OCI-LY3 (cell line): ENCODE results near the gene NACAD.

Experiments used
- H2AFZ ChIP-seq: fragments of 200-600, 300-600 bp; shearing (Covaris generic); 2 replicates; pipeline ENCODE4 v1.6.0; 2014; ENCODE audit warnings: antibody characterized with exemption, low read depth, low read length
- H3K27ac ChIP-seq: fragments of 200-600, 300-600 bp; sonication (generic); 2 replicates; pipeline ENCODE4 v1.5.1; 2014; ENCODE audit warnings: mild to moderate bottlenecking, low read length, moderate library complexity, mixed read lengths
- H3K27me3 ChIP-seq: fragments of 200-600, 300-600 bp; sonication (generic); 2 replicates; pipeline ENCODE4 v1.6.1; 2014; ENCODE audit warnings: low read depth, low read length, mixed read lengths
- H3K36me3 ChIP-seq: fragments of 200-600, 300-600 bp; sonication (generic); replicated peaks from 2 replicates; pipeline ENCODE3; 2014; ENCODE audit warnings: low read depth, low read length, mixed read lengths
- H3K4me1 ChIP-seq: fragments of 300-600, 200-600 bp; sonication (generic); 2 replicates; pipeline ENCODE4 v1.6.1; 2014; ENCODE audit warnings: low read length, mixed read lengths
- H3K4me2 ChIP-seq: fragments of 200-600, 300-600 bp; sonication (generic); 2 replicates; pipeline ENCODE4 v1.6.1; 2014; ENCODE audit warnings: low read length, mixed read lengths
- H3K4me3 ChIP-seq: fragments of 300-600, 200-600 bp; sonication (generic); 2 replicates; pipeline ENCODE4 v1.5.1; 2014; ENCODE audit warnings: antibody characterized with exemption, mild to moderate bottlenecking, low read length, moderate library complexity
- H3K79me2 ChIP-seq: fragments of 300-600, 200-600 bp; shearing (Covaris generic); 2 replicates; pipeline ENCODE4 v1.6.1; 2014; ENCODE audit warnings: mild to moderate bottlenecking, low read length, mixed read lengths
- H3K9ac ChIP-seq: fragments of 300-600, 200-600 bp; shearing (Covaris generic); 2 replicates; pipeline ENCODE4 v1.6.0; 2014; ENCODE audit warnings: mild to moderate bottlenecking, low read length, moderate library complexity
- H3K9me3 ChIP-seq: fragments of 200-600, 300-600 bp; shearing (Covaris generic); 2 replicates; pipeline ENCODE4 v1.6.1; 2014; ENCODE audit warnings: low read length, mixed read lengths; ENCODE audit not compliant: insufficient read depth
- H4K20me1 ChIP-seq: fragments of 200-600, 300-600 bp; sonication (generic); 2 replicates; pipeline ENCODE4 v1.6.1; 2016; ENCODE audit warnings: low read length, mixed read lengths; ENCODE audit not compliant: insufficient read depth
- CTCF ChIP-seq: fragments of 200-600, 300-600 bp; sonication (generic); IDR thresholded peaks from 2 replicates; pipeline ENCODE4 v1.5.1; 2014; ENCODE audit warnings: antibody characterized with exemption, low read length, low read depth
- EZH2phosphoT487 ChIP-seq: fragments of 200-600 bp; shearing (Covaris generic); IDR thresholded peaks from 2 replicates; pipeline ENCODE4 v1.6.1; 2018; ENCODE audit warnings: antibody characterized with exemption, mixed run types, low read depth

NACAD gene

GRCh38 chr7:45074528-45075354, 14.0 kb downstream of the NACAD start:
- no peaks in the 10 kb centered on the region for H3K27me3 ChIP-seq
- H3K4me3 ChIP-seq: no peak overlapping the region
- H4K20me1 ChIP-seq: no peaks in the 10 kb centered on the region
- no peaks in the 10 kb centered on the region for H3K79me2 ChIP-seq
- TF ChIP-seq CTCF (no peak), EZH2phosphoT487 (no peak)
- no peak overlapping the region for H3K4me2 ChIP-seq
- H3K9me3 ChIP-seq: no peaks in the 10 kb centered on the region
- H3K4me1 ChIP-seq: no peaks in the 10 kb centered on the region
- no peak overlapping the region for H3K27ac ChIP-seq
- no peak overlapping the region for H2AFZ ChIP-seq
- H3K36me3 ChIP-seq: peaks cover 3% of the 10 kb centered on the region
- no peak overlapping the region for H3K9ac ChIP-seq

DNA sequence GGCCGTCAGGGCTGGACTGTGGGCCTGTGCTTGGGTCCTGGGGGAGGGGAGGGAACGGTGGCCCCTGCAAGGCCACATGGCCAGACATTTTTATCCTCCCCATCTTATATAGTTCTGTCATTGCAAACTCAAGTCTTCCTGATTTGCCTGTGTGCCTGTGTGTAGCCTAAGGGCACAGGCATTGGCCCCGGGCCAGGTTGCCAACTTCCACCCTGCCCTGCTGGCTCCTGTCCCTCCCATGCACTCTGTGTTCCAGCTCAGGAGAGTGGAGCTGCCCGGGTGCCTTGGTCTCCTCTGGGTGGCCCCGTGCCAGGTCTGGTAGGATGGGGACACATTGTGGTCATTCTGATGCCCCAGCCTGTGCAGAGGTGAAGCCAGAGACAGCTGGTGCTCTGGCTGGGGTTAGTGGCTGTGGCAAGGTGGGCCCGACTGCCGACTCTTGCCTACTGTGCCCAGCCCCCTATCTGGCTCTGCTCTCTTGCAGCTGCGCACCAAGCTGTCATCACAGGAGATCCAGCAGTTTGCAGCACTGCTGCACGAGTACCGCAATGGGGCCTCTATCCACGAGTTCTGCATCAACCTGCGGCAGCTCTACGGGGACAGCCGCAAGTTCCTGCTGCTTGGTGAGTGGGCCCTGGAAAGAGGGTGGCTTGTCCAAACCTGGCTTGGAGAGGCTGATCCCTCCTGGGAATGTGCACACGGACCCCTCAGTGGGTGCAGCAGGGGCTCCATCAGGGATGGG, 14.8 kb downstream of the NACAD start:
- H3K4me1 ChIP-seq: no peaks in the 10 kb centered on the region
- no peak overlapping the region for H3K4me2 ChIP-seq
- TF ChIP-seq CTCF (no peak), EZH2phosphoT487 (no peak)
- H3K27ac ChIP-seq: no peak overlapping the region
- no peak overlapping the region for H3K4me3 ChIP-seq
- H3K9ac ChIP-seq: no peak overlapping the region
- H3K36me3 ChIP-seq: peaks cover 3% of the 10 kb centered on the region
- H3K27me3 ChIP-seq: no peaks in the 10 kb centered on the region
- H2AFZ ChIP-seq: no peak overlapping the region
- H3K9me3 ChIP-seq: no peaks in the 10 kb centered on the region
- no peaks in the 10 kb centered on the region for H3K79me2 ChIP-seq
- no peaks in the 10 kb centered on the region for H4K20me1 ChIP-seq

DNA sequence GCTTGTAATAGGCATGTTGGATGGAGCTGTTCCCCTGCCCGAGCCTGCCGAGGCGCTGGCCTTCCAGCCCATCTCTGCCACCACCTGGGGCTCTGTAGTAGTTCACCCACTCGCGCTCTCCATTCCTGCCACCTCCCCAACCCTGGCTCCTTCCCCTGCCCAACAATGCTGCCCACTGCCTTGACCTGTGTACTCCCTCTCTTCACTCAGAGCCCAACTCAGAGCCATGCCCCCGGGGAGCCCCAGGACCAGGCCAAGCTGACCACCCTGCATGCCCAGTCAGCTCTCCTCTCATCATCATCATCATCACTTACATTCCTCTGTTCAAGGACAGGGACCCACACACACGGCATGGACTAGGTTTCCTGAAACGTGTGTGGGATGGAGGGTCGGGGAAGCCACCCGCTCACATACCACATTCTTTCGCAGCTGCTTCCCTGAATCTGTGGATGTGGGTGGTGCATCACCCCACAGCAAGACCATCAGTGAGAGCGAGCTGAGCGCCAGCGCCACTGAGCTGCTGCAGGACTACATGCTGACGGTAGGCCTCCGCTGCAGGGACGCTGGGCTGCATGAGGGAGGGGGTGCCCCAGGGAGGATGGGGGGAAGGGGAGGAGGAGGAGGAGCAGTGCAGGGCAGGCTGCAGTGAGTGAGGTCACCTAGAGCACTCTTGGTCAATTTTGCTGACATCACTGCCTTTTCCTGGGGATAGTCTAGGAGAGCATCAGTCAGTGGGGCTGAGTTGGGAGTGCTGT, 15.6 kb downstream of the NACAD start:
- Histone ChIP-seq H3K9ac (no peak overlapping the region), H3K27me3 (no peaks in the 10 kb centered on the region), H3K4me3 (no peak overlapping the region), H3K79me2 (no peaks in the 10 kb centered on the region), H3K4me1 (no peaks in the 10 kb centered on the region), H4K20me1 (no peaks in the 10 kb centered on the region), H3K9me3 (no peaks in the 10 kb centered on the region), H2AFZ (no peak overlapping the region), H3K27ac (no peak overlapping the region), H3K4me2 (no peak overlapping the region), H3K36me3 (peaks cover 6% of the 10 kb centered on the region)
- TF ChIP-seq CTCF (no peak), EZH2phosphoT487 (no peak)
